GM18870 (cell line): ENCODE data around the gene SFT2D3.

Source experiments
- ATAC-seq: cut with Tn5 transposase; IDR thresholded peaks from one replicate; pipeline ENCODE4 v1.9.1; 2021; ENCODE audit warnings: moderate library complexity; ENCODE audit not compliant: unreplicated experiment

SFT2D3 gene

DNA sequence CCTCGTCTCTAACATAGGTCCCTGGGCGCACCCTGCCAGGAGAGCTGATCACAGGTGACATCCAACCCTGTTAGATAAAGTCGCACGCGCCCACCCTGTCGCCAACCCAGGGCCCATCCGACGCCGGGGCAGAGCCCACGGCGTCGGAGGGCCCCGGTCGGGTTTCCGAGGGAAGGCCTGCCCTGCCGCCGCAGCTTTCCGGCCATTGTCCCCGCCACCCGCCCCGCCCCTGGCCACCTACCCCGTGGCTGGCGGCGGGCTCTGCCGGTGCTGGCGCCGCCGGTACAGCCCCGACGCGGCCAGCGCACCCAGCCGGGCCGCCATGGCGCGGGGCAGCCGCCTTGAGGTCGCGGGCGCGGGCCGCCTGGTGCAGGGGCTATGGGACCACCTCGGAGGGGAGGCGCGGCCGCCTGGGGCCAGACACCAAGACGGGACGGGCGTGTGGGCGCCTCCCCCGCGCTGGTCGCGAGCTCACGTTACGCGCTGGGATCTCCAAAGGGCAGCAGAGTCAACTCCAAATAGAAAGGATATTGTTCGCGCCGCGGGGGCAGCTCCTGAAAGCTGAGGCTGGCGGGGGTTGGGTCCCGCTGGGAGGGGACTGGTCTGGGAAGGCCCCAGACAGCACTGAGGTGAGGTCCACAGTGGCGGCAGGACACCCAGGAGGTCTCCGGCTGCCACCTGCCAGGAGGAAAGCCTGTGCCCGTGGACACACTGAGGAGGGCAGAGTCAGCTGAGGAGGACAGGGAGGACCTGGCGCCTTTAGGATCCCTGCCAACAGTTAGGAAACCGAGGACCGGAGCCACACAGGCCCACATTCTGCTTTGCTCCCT is 37.0 kb upstream of the SFT2D3 start:
- ATAC-seq, result no peak

DNA sequence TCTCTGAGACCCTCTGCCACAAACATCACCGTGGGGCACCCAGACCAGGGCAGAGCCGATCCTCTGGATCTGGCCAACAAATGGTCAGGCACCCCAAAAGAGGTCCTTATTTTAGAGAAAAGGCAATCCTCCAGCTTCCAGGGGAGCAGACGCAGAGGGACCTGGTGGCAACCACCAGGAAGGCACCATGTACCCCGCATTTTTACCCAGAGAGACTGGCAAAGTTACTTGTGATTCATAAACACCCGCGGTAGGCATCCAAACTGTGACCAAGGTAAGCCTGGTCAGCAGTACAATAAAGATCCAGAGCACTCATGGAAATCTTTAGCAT is 36.4 kb upstream of the SFT2D3 start:
- no peak for ATAC-seq

- no peak for ATAC-seq
Observed at GRCh38 chr2:127665267-127665893, 35.9 kb upstream of the SFT2D3 start.

DNA sequence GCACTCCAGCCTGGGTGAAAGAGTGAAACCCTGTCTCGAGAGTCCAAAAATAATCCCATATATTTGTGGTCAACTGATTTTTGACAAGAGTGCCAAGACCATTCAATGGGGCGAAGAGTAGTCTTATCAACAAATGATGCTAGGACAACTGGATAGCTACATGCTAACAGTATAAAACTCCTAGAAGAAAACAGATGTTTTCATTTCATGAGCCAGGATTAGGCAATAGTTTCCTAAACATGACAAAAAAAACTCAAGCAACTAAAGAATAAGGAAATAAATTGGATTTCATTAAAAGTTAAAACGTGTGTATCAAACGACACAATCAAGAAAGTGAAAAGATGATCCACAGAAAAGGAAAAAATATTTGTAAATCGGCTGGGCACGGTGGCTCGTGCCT is 32.2 kb upstream of the SFT2D3 start:
- no peak for ATAC-seq

DNA sequence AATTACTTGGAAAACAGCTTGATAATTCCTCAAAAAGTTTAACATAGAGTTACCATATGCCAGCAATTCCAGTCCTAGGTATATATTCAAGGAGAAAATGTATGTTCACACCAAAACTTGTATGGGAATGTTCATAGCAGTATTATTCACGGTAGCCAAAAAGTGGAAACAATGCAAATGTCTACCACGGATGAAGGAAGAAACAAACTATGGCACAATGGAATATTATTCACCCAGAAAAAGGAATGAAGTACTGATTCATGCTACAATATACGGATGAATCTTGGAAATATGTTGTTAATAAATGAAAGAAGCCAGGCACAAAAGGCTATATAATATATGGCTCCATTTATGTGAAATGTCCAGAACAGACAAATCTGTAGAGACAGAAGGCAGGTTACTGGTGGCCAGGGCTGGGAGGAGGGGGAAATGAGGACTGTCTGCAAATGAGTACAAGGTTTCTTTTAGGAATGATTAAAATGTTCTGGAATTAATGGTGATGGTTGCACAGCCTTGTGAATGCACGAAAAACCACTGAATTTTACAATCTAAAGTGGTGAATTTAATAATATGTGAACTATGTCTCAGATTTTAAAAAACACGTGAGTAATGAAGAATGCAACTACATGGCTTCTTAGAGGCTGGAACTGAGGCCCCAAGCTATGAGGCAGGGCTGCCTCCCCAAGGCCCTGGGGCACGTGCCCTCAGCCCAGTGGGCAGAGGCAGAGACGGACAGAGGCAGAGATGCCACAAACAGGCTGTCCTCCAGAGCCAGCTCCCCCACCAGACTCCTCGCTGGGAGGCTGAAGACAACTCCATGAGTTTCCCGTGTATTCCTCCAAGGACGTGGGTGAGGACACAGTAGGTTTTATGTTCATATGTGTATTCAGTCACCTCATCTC is 31.0 kb upstream of the SFT2D3 start:
- ATAC-seq, result no peak

DNA sequence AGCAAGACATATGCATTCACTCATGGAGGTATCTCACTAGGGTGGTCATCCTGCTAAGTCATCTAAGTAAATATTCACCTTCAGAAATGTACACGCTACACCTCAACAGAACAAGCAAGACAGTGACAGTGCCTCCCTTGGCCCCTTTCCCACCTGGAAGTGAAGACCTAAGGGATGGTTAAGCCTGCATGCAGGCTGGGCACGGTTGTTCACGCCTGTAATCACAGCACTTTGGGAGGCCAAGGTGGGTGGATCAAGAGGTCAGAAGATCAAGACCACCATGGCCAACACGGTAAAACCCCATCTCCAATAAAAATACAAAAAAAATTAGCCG is 30.4 kb upstream of the SFT2D3 start:
- no peak for ATAC-seq

DNA sequence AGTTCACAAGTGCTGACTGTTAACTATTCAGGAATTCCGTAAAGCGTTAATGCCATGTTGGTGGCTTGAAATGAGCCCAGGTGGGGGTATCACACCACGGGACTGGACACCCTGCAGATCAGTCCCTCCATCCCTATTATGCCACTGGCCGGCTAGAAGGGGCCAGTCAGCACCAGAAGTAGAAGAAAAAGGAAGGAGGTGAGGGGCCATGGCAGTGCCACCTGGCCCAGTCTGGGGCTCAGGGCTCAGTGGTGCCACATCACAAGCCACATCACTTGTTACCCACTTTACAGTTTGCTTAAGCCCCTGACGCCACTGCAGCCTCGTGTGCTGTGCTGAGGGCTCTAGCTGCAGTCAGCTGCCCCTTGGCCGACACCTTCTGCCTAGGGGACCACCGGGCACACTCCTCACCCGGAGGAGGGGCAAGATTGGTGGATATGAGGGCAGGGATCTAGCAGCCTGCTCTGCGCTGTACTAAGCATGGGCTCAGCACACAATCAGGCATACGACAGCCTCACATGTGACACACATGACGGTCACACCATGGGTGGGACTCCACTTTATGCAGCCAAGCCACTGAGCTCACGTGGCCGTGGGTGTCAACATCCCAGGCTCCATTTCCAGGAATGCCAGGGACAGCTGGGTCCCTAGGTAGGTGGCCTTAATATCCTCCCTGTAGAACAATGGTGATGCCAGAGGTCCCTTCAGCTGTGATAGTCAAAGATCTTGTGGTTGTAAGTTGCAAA is 29.6 kb upstream of the SFT2D3 start:
- no peak for ATAC-seq

GRCh38 chr2:127672341-127673224 is 28.7 kb upstream of the SFT2D3 start:
- no peak for ATAC-seq

DNA sequence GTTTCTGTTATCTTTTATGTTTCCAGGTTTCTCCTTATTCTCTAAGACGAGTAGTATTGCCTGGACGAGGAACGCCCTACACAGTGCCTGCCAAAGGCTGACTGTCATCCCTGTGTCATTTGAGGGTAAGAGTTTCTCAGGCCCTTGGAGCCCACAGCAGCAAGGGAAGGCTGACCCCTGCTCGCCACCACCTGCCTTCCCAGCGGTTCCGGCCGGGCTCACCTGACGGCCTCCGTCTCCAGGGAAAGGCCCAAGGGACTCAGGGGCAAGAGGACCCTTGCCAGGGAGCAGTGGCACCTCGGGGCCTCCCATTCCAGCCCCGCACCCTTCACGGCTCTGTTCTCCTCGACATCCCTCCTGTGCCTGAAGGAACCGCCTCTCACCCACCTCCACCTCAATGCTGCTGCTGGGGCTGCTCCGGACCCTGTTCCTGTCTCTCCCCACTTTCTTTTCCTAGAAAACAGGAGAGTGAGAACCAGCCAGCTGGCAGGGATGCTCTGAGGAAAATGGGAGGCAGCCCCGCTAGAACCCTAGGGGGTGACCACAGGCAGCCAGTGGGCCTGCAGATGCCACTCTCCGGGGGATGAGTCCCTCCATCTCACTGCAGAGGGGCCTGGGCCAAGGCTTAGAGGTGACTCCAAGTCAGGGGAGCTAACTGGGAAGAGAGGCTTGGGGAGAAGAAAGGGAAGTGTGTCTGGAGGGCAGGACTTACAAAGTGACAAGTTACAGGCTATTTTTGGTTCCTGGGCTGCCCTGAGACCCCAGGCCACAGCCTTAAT is 27.8 kb upstream of the SFT2D3 start:
- ATAC-seq, result no peak

- no peak for ATAC-seq
Observed at GRCh38 chr2:127674241-127675209, 26.8 kb upstream of the SFT2D3 start.

DNA sequence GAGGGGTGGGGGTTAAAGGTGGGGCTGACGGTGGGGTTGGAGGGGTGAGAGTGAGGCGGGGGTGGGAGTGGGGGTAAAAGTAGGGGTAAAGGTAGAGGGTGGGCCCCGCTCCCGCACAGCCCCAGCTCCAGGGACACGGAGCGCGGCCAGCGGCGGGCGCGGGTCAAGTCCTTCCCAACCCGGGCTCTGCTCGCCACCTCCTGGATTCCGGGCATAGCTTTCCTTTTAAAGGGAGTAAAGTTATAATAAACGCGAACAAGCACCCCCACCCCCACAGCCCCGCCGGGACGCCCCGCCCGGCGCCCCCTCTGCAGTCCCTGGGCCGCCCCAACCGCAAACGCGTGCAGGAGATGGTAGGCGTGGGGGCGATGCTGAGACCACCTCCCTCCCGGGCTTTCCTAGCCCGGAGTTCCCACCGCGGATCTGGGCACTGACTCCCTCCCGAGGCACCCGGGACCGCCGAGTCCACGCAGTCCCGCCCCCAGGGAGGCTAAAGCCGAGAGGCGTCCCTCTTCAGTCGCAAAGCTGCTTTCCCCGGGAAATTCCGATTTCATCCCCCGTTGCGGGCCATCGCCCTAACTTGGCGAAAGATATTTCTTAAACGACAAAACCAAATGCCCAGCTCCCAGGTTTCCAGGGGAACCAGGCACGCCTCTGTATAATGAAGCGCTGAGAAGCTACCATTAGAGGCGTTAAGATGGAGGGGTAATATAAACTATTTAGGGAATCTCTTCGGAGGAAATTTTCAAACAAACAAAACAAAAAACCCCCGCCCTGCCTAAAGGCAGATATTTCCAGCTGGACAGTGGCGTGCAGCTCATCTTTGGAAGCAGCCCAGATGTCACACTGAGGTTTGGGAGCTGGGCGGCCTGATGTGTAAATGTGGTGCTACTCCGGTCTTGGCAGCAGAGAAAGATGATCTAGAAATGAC is 25.7 kb upstream of the SFT2D3 start, which contains the start of gene LIMS2:
Gene LIMS2 (minus strand): TSS at position 200 of the 931 bp plus-strand sequence. CDS start 506 bp downstream, outside the sequence.
- ATAC-seq, result no peak

- ATAC-seq, result no peak
Observed at GRCh38 chr2:127676906-127677305, 24.4 kb upstream of the SFT2D3 start.

GRCh38 chr2:127678531-127678930 is 22.8 kb upstream of the SFT2D3 start:
- ATAC-seq, result no peak

DNA sequence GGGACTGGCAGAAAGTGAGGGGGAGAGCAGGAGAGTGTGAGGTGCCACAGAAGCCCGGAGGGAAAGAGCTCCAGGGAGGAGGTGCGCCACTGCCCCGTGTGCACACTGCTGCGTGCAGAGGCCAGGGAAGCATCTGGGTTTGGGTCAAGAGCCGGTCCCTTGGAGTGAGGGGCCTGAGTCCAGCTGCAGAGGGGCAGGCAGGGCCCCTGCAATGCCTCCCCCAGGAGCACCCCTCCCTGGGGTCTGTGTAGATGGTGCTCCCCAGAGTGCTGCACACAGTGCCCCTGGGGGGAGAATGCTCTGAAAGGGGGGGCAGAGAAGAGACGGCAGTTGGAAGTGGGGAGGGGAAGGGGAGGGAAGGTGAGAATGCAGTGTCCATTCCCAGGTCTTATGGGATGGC is 22.3 kb upstream of the SFT2D3 start:
- no peak for ATAC-seq

DNA sequence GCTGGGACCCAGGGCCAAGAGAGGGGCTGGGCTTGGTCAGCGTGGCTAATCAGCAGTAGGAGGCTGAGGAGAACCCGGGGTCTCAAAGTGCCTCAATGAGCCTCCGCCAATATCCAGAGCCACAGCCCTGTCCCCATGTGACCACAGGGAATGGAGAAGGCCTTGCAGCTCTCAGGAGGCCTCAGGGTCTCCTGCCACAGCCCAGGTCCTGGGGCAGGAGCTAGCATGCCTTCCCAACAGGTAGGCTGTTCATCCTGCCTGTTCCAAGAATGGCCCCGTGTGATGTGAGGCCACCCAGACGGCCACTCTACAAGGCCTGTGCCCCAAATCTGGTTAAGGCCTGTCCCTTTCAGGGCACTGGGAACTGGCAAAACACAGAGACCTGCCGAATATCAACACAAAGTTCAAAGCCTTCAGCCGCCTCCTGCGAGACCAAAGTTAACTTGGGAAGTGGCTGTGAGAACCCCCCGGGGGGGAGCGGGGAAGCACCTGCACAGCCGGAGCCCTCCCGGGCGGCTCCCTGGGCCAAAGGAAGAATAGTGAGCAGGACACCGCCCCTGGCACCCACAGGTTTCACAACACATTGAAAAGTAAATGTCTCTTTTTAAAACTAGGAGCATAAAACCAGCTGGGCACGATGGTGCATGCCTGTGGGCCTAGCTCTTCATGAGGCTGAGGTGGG is 21.5 kb upstream of the SFT2D3 start:
- no peak for ATAC-seq

GRCh38 chr2:127680706-127681287 is 20.5 kb upstream of the SFT2D3 start:
- ATAC-seq, result no peak
